ENCODE measurements around the gene KLHDC3. TPM values are rescaled to one million over a fixed set of nuclear protein-coding genes. Genes with fewer than 3 reads are reported as not detected.

The KLHDC3 gene
- total and polyA plus RNA-seq, 2 of the 13 experiments (the other 11 are each of a cell fraction or from before 2014, with no cell fraction given) = 78.3 to 91.5 TPM

DNA sequence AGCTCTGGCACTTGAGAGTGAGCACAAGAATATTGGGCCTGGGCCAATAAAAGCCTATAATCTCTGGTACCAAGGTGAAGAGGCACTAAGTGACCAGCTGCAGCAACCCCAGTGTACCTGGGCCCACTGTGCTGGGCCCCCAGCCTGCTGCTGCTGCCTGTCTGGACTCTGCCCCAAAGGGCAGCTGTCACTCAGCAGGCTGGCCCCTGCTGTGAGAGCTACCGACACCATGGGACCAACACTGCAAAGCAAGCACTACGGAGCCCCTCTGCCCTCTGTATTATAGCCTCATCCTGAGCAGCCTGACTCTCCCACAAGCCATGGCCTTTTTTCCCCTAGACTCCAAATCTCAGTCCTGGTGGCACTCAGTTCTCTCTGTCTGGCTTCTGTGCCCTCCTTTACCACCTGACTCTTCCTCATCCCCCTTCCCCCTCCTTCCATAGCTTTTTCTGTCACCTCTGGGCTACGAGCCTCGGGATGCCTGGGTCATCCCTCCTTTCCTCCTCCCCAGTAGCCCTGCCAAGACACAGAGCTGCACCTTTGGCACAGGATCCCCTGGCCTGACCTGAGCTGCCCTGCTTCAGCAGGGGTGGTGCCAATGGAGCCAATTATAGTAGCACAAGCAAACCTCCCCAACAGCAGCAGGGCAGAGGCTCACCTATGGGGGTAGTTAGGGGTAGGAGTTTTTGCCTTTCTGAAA, 21.6 kb downstream of the KLHDC3 start (continued):
- TF ChIP-seq, protein P1, sequence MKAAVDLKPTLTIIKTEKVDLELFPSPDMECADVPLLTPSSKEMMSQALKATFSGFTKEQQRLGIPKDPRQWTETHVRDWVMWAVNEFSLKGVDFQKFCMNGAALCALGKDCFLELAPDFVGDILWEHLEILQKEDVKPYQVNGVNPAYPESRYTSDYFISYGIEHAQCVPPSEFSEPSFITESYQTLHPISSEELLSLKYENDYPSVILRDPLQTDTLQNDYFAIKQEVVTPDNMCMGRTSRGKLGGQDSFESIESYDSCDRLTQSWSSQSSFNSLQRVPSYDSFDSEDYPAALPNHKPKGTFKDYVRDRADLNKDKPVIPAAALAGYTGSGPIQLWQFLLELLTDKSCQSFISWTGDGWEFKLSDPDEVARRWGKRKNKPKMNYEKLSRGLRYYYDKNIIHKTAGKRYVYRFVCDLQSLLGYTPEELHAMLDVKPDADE (CRISPR knock-in tag; IDR thresholded peaks at IDR 0.05) = no peak
- no peak for TF ChIP-seq NFIB (CRISPR knock-in tag; IDR thresholded peaks at IDR 0.05; ENCODE audit: borderline replicate concordance)
- TF ChIP-seq, protein P2, sequence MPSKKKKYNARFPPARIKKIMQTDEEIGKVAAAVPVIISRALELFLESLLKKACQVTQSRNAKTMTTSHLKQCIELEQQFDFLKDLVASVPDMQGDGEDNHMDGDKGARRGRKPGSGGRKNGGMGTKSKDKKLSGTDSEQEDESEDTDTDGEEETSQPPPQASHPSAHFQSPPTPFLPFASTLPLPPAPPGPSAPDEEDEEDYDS (CRISPR knock-in tag; IDR thresholded peaks at IDR 0.05) = 0 out of 2 replicates have a peak, but pooled peaks have one; percentile 12
- peak; percentile 48; the same call in 1 of the 2 replicates for TF ChIP-seq SAP130 (CRISPR knock-in tag; IDR thresholded peaks at IDR 0.05; ENCODE audit: low read depth)
- no peak for TF ChIP-seq ESRRA (CRISPR knock-in tag; IDR thresholded peaks at IDR 0.05; ENCODE audit: low read depth)
- TF ChIP-seq HDAC6 (IDR thresholded peaks at IDR 0.05; ENCODE audit: low read depth, low read length) = no peak
- TF ChIP-seq, protein P3, sequence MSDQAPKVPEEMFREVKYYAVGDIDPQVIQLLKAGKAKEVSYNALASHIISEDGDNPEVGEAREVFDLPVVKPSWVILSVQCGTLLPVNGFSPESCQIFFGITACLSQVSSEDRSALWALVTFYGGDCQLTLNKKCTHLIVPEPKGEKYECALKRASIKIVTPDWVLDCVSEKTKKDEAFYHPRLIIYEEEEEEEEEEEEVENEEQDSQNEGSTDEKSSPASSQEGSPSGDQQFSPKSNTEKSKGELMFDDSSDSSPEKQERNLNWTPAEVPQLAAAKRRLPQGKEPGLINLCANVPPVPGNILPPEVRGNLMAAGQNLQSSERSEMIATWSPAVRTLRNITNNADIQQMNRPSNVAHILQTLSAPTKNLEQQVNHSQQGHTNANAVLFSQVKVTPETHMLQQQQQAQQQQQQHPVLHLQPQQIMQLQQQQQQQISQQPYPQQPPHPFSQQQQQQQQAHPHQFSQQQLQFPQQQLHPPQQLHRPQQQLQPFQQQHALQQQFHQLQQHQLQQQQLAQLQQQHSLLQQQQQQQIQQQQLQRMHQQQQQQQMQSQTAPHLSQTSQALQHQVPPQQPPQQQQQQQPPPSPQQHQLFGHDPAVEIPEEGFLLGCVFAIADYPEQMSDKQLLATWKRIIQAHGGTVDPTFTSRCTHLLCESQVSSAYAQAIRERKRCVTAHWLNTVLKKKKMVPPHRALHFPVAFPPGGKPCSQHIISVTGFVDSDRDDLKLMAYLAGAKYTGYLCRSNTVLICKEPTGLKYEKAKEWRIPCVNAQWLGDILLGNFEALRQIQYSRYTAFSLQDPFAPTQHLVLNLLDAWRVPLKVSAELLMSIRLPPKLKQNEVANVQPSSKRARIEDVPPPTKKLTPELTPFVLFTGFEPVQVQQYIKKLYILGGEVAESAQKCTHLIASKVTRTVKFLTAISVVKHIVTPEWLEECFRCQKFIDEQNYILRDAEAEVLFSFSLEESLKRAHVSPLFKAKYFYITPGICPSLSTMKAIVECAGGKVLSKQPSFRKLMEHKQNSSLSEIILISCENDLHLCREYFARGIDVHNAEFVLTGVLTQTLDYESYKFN (CRISPR knock-in tag; conservative IDR thresholded peaks at IDR 0.05) = peak; percentile 48
- TF ChIP-seq, protein P4, sequence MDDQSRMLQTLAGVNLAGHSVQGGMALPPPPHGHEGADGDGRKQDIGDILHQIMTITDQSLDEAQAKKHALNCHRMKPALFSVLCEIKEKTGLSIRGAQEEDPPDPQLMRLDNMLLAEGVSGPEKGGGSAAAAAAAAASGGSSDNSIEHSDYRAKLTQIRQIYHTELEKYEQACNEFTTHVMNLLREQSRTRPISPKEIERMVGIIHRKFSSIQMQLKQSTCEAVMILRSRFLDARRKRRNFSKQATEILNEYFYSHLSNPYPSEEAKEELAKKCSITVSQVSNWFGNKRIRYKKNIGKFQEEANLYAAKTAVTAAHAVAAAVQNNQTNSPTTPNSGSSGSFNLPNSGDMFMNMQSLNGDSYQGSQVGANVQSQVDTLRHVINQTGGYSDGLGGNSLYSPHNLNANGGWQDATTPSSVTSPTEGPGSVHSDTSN (CRISPR knock-in tag; IDR thresholded peaks at IDR 0.05; ENCODE audit: borderline replicate concordance) = no peak
- peak; percentile 67; the same call in 1 of the 2 replicates for TF ChIP-seq ZNF768 (CRISPR knock-in tag; IDR thresholded peaks at IDR 0.05)
- no peak for TF ChIP-seq ZNF652 (CRISPR knock-in tag; IDR thresholded peaks at IDR 0.05; ENCODE audit: borderline replicate concordance, low read depth)
- TF ChIP-seq ONECUT2 (CRISPR knock-in tag; IDR thresholded peaks at IDR 0.05) = no peak
- no peak for TF ChIP-seq MIER3 (CRISPR knock-in tag; IDR thresholded peaks at IDR 0.05; ENCODE audit: borderline replicate concordance)
- no peak for TF ChIP-seq RBM39 (IDR thresholded peaks at IDR 0.05; ENCODE audit: low read depth, low read length, poor library complexity, severe bottlenecking)
- no peak for TF ChIP-seq SOX6 (IDR thresholded peaks at IDR 0.05)
- no peak for TF ChIP-seq SOX6 (CRISPR knock-in tag; IDR thresholded peaks at IDR 0.05)
- TF ChIP-seq ZFX (CRISPR knock-in tag; IDR thresholded peaks at IDR 0.05; ENCODE audit: low read depth) = 0 out of 2 replicates have a peak, but pooled peaks have one; percentile 33
- TF ChIP-seq SMAD9 (CRISPR knock-in tag; IDR thresholded peaks at IDR 0.05) = no peak
- 0 out of 2 replicates have a peak, but pooled peaks have one; percentile 23 for TF ChIP-seq ZNF263 (CRISPR knock-in tag; IDR thresholded peaks at IDR 0.05)
- TF ChIP-seq, protein P5, sequence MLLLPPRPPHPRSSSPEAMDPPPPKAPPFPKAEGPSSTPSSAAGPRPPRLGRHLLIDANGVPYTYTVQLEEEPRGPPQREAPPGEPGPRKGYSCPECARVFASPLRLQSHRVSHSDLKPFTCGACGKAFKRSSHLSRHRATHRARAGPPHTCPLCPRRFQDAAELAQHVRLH (CRISPR knock-in tag; IDR thresholded peaks at IDR 0.05; ENCODE audit: borderline replicate concordance, low read depth) = no peak
